Renal cortex interstitium (tissue), 11 donors: ENCODE data around the gene SPDYE2. TPM values are rescaled to one million over a fixed set of nuclear protein-coding genes. Genes with fewer than 3 reads are reported as not detected.
A peak's percentile ranks its signal among the peaks of the same experiment; 100 is the strongest.
"Not testable (repeated sequence)": the region's sequence is repeated elsewhere in the genome, so short reads cannot be mapped to it uniquely, and the experiment has no call there.

Source experiments
- DNase-seq, 11 donors: peaks; one replicate each; pipeline ENCODE4 v3.0.0-alpha.2; 2013; ENCODE audit warnings: low read depth in 9 of 11, low spot score in 4 of 11; ENCODE audit errors: extremely low read depth in 1 of 11
- polyA plus RNA-seq, 3 donors: library from polyadenylated mRNA; unstranded; fragments of 120-200 nt; gene quantifications; one replicate each; pipeline ENCODE4 v1.2.1, GENCODE V29; 2013; ENCODE audit not compliant: insufficient read length in 3 of 3

Gene SPDYE2
- polyA plus RNA-seq, 3 donors, result 3.2 to 5.6 (median 4.5) TPM

GRCh38 chr7:102592477-102593019 lies 41.5 kb downstream of the SPDYE2 start:
- not testable (repeated sequence) for DNase-seq

DNA sequence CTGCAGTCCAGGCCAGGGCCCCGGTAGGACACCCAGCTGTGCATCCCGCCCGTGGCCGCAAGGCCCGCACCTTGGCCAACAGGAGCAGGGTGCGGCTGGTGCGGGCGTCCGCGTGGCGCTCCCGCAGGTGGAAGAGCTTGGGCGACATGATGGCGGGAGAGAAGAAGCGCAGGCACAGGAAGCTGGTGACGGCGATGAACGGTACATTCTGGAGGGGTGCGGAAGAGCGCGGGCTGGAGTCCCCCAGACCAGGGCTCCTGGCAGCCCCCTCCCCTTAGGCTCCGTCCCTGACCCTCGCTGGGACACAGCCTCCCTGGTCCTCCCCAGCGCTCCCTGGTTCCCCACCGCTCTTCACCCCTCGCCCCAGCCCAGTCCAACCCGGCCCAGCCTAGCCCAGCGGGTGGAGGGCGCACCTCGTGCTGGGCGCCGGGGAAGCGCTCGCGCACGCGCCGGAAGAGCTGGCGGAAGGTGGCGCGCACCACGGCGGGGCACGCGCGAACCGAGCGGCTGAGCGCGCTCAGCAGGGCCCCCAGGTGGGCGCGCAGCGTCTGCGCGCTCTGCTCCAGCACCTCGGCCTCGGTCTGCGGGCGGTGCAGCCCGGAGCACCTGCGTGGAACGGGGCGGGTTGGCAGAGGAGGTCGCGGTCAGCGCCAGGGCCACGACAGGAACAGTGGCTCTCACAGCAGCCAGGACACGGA lies 42.8 kb downstream of the SPDYE2 start:
- DNase-seq, result not testable (repeated sequence)

- DNase-seq, result not testable (repeated sequence)
These were observed 45.0 kb downstream of the SPDYE2 start for GRCh38 chr7:102596036-102596435.

GRCh38 chr7:102599699-102600098 lies 48.7 kb downstream of the SPDYE2 start:
- DNase-seq, result not testable (repeated sequence)

DNA sequence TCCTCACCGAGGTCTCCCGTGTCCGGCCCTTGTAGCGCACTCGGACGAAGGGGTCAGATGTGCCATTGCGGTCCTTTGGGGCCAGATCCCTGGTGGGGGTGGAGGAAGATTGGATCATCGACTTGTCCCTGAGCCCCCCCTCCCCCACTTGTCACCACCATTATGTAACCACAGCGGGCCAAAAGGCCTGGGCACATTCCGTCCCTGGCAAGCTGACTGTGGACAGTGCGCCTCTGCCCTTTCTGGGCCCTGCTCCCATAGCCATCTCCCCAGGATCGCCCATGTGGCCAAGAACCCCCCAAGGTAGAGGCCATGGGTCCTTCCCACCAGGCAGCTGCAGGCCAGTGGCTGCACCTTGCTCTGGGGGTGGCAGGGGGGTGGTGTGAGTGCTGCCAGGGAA lies 51.3 kb downstream of the SPDYE2 start:
- not testable (repeated sequence) for DNase-seq

DNA sequence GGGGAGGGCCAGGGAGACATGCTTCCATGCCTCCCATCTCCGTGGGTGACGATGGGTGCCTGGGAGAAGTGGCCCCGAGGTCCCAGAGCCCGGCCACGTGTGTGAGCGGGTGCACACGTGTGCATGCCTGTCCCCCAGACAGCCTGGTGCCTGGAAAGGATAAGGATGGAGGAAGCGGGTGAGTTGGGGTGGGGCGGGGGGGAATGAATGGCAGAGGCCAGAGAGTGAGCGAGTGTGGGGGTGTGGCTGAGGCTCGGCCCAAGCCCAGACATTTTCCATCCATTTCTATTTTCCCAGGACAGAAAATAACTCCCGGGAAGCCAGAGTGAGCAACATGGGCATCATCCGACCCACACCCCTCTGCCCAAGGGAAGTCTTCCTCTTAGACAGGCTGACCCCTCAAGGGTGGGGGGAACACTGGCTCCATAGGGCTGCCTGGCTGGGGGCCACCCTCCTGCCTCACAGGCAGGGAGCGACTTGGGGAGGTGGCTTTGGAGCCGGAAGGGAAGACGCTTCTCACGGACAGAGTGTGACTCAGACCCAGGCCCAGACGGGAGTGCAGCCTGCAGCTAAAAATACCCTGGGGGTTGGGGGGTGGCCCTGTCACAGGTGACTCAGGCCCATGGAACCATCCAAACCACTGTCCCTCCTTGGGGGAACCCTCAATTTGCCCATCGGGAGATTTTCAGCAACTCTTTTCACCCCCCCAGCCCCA lies 53.6 kb downstream of the SPDYE2 start:
- DNase-seq, result not testable (repeated sequence)

GRCh38 chr7:102606848-102607247 lies 55.8 kb downstream of the SPDYE2 start:
- DNase-seq, result not testable (repeated sequence)

- DNase-seq, result not testable (repeated sequence)
These were observed 58.7 kb downstream of the SPDYE2 start for GRCh38 chr7:102609734-102610133.

DNA sequence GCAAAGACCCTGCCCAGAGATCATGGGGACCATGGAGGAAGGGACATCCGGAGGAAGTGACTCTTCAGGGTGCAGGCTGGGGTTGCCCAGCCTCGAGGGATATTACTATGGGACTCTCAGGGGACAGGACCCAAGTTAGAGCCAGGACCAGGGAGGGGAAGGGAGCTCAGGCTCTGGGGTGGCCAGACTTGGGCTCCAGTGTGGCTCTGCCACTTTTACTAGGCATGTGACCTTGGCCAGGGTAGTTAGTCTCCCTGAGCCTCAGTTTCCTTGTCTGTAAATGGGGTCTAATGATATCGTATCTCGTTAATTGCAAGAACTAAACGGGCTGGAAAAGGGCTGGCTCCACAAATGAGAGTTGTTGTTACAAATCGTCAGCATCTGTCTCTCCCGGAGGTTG lies 59.4 kb downstream of the SPDYE2 start:
- not testable (repeated sequence) for DNase-seq

GRCh38 chr7:102611013-102611674 lies 60.1 kb downstream of the SPDYE2 start:
- DNase-seq, result not testable (repeated sequence)

- DNase-seq, result peak in 4 of 11 donors; percentile 12 to 19 (median 12)
These were observed 60.8 kb downstream of the SPDYE2 start for GRCh38 chr7:102611675-102612325.

Other genes starting within 250 kb of the SPDYE2 start
- gene SPDYE6, start 194.8 kb upstream of the SPDYE2 start, polyA plus RNA-seq, result 1 to 10 TPM in 1 of 3 donors, not detected in 2; 2.9 TPM
- 10 to 100 TPM; 30.2 to 45.2 (median 39.9) TPM for gene PRKRIP1, start 154.9 kb upstream of the SPDYE2 start, polyA plus RNA-seq
- 10 to 100 TPM; 15.1 to 25.8 (median 24.1) TPM for gene ORAI2, start 117.7 kb upstream of the SPDYE2 start, polyA plus RNA-seq
- gene ALKBH4, start 86.4 kb upstream of the SPDYE2 start, polyA plus RNA-seq, result 10 to 100 TPM; 10.6 to 13.3 (median 12.9) TPM
- gene LRWD1, start 86.2 kb upstream of the SPDYE2 start, polyA plus RNA-seq, result 10 to 100 TPM; 17.3 to 23.2 (median 21.9) TPM
- 10 to 100 TPM; 22.4 to 32.7 (median 32.0) TPM for gene POLR2J, start 72.3 kb upstream of the SPDYE2 start, polyA plus RNA-seq
- gene RASA4B, start 33.4 kb upstream of the SPDYE2 start, polyA plus RNA-seq, result 10 to 100 TPM in 1 of 3 donors, 1 to 10 TPM in 2; 4.7 to 24.9 (median 8.4) TPM
- 10 to 100 TPM in 2 of 3 donors, 1 to 10 TPM in 1; 3.6 to 14.3 (median 13.7) TPM for gene UPK3BL2, start 7.5 kb upstream of the SPDYE2 start, polyA plus RNA-seq
- 10 to 100 TPM; 80.1 to 91.8 (median 80.8) TPM for gene POLR2J3, start 21.4 kb downstream of the SPDYE2 start, polyA plus RNA-seq
- 10 to 100 TPM; 27.6 to 56.1 (median 30.8) TPM for gene RASA4, start 65.5 kb downstream of the SPDYE2 start, polyA plus RNA-seq
- 10 to 100 TPM in 2 of 3 donors, 1 to 10 TPM in 1; 3.8 to 12.4 (median 11.8) TPM for gene UPK3BL1, start 91.6 kb downstream of the SPDYE2 start, polyA plus RNA-seq
- 1 to 10 TPM in 1 of 3 donors, under 1 TPM in 2; 0.84 to 7.6 (median 0.89) TPM for gene SPDYE2B, start 99.1 kb downstream of the SPDYE2 start, polyA plus RNA-seq
- gene POLR2J2, start 120.4 kb downstream of the SPDYE2 start, polyA plus RNA-seq, result 1 to 10 TPM; 1.1 to 1.7 (median 1.6) TPM
- 10 to 100 TPM in 2 of 3 donors, 1 to 10 TPM in 1; 9.9 to 11.6 (median 10.0) TPM for gene FAM185A, start 197.8 kb downstream of the SPDYE2 start, polyA plus RNA-seq